Peyer's patch (tissue), 4 donors: Measurements from ENCODE around the gene CCR6.

ENCODE experiments used
- CTCF ChIP-seq, 6 experiments: fragments of 450-650 bp in 4 of 6; fragments of 200-600 bp in 2 of 6; sonication (generic) in 1 of 6; IDR thresholded peaks; one replicate each; pipeline ENCODE4 v1.5.1; 2017 to 2019; ENCODE audit warnings: antibody characterized with exemption in 6 of 6, mild to moderate bottlenecking in 3 of 6, moderate library complexity in 1 of 6
- POLR2A ChIP-seq, 2 donors: fragments of 450-650 bp; IDR thresholded peaks; one replicate each; pipeline ENCODE4 v1.5.1; 2017; ENCODE audit warnings: antibody characterized with exemption in 2 of 2, mild to moderate bottlenecking in 2 of 2, moderate library complexity in 2 of 2

GRCh38 chr6:167140589-167141474, 17.9 kb downstream of the CCR6 start:
- TF ChIP-seq POLR2A (IDR thresholded peaks at IDR 0.05) (no peak), CTCF (IDR thresholded peaks at IDR 0.05) (no peak)
